GM19463 (cell line): ENCODE measurements around the gene NBEAL2.

Experiments
- ATAC-seq: cut with Tn5 transposase; IDR thresholded peaks from one replicate; pipeline ENCODE4 v1.9.1; 2021; ENCODE audit warnings: mild to moderate bottlenecking, moderate library complexity; ENCODE audit not compliant: unreplicated experiment

The NBEAL2 gene

DNA sequence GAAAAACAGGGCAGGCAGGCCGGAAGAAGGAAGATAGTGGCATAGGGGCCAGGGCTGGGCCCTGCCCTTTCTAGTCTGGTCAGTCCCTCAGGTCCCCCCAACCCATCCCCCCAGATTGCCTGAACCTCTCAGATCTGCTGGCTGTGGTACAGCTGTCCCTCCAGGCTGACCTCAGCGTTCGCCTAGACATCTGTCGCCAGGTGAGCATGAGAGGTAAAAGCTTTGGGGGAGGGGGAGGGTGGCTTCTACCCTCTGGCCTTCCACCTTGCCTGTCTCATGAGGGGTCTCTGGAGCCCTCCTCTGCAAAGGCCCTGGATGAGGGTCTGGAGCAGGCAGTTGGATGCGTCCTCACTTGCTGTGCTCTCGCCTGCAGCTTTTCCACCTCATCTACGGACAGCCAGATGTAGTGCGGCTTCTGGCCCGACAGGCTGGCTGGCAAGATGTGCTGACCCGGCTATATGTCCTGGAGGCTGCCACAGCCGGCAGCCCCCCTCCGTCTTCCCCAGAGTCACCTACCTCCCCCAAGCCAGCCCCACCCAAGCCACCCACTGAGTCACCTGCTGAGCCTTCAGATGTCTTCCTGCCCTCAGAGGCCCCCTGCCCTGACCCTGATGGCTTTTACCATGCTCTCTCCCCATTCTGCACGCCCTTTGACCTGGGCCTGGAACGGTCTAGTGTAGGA is 20.2 kb downstream of the NBEAL2 start:
- no peak for ATAC-seq

DNA sequence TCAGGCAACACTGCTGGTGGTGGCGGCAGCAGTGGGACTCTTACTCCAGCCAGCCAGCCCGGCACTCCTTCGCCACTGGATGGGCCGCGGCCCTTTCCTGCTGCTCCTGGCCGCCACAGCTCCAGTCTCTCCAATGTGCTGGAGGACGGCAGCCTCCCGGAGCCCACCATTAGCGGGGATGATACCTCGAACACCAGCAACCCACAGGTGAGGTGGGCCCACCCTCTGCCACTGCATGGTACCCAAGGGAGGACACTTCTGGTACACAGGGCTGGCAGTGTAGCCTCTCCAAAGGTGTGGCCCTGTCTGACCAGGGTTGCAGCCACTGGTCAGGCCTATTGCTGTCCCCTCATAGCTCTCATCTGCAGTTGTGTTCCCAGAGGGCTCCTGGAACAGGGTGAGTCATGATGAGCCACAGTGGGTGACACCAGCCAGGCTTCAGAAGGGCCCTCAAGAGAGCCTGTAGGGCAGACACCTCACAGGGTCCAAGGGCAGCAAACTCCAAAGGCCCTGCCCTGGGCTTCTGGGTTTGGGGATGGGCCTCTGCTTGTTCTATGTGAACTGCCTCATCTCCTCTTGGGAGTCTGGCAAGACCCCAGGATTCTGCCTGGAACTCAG is 20.8 kb downstream of the NBEAL2 start:
- no peak for ATAC-seq

DNA sequence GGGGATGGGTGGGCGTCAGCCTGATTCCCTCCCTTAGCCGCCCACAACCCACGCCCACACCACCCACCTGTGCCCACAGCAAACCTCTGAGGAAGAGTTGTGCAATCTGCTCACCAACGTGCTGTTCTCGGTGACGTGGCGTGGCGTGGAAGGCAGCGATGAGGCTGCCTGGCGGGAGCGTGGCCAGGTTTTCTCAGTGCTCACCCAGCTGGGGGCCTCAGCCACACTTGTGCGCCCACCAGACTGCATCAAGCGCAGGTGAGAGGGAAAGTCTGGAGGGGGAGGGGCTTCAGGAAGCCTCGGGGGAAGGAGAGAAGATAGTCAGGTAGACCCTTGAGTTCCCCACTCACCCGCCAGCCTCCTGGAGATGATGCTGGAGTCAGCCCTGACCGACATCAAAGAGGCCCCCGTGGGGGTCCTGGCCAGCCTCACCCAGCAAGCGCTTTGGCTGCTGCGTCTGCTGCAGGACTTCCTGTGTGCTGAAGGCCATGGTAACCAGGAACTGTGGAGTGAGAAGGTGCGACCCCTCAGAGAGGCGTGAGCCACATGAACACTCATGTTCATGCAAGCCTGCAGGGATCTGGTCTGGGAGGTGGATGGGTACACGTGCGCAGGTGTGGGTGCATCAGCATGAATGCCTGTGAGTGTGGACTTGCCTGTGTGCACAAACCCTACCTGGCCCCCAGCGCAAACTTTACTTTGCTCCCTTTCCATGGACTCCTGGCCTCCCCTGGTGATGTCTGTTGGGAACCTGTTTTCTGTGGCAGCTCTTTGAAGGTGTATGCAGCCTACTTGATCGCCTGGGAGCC is 21.7 kb downstream of the NBEAL2 start:
- no peak for ATAC-seq

DNA sequence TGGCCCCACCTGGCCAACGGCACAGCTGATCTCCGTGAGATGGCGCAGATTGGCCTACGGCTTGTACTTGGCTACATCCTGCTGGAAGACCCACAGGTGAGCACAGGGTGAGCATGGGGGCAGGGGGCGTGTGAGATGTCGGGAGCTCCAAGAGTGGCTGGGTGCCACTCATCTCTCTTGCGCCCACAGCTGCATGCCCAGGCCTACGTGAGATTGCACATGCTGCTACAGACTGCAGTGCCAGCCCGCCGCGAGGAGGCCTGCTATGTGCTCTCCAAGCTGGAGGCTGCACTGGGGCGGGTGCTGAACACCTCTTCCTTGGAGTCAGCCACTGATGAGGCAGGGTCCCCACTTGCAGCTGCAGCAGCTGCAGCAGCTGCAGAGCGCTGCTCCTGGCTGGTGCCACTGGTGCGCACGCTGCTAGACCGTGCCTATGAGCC is 22.3 kb downstream of the NBEAL2 start:
- no peak for ATAC-seq

DNA sequence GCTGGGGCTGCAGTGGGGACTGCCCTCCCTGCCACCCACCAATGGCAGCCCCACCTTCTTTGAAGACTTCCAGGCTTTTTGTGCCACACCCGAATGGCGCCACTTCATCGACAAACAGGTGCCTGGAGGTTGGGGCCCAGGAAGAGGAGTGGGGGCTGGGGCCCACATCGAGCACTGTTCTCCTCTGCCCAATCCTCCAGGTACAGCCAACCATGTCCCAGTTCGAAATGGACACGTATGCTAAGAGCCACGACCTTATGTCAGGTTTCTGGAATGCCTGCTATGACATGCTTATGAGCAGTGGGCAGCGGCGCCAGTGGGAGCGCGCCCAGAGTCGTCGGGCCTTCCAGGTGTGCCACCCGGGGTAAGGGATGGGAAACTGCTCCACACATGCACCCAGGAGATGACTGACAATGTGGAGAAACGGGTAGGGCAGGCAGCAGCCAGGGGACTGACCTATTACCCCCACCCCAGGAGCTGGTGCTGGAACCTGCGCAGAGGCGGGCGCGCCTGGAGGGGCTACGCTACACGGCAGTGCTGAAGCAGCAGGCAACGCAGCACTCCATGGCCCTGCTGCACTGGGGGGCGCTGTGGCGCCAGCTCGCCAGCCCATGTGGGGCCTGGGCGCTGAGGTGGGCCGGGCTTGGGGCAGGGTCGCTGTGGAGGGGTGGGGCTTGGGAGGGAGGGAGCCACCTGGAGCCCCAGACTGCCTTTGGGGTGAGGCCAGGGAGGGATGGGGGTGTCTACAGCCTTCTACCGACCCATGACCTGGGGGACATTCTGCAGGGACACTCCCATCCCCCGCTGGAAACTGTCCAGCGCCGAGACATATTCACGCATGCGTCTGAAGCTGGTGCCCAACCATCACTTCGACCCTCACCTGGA is 22.9 kb downstream of the NBEAL2 start:
- no peak for ATAC-seq

DNA sequence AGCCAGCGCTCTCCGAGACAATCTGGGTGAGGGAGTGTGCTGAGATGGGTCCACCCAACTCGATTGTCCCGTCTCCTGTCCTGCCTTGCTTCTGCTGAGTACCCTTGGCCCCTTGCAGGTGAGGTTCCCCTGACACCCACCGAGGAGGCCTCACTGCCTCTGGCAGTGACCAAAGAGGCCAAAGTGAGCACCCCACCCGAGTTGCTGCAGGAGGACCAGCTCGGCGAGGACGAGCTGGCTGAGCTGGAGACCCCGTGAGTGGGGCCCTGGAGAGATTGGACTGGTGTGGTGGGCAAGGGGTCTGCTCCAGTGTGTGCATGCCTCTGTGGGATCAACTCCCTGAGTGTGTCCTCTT is 23.6 kb downstream of the NBEAL2 start:
- ATAC-seq, result no peak

DNA sequence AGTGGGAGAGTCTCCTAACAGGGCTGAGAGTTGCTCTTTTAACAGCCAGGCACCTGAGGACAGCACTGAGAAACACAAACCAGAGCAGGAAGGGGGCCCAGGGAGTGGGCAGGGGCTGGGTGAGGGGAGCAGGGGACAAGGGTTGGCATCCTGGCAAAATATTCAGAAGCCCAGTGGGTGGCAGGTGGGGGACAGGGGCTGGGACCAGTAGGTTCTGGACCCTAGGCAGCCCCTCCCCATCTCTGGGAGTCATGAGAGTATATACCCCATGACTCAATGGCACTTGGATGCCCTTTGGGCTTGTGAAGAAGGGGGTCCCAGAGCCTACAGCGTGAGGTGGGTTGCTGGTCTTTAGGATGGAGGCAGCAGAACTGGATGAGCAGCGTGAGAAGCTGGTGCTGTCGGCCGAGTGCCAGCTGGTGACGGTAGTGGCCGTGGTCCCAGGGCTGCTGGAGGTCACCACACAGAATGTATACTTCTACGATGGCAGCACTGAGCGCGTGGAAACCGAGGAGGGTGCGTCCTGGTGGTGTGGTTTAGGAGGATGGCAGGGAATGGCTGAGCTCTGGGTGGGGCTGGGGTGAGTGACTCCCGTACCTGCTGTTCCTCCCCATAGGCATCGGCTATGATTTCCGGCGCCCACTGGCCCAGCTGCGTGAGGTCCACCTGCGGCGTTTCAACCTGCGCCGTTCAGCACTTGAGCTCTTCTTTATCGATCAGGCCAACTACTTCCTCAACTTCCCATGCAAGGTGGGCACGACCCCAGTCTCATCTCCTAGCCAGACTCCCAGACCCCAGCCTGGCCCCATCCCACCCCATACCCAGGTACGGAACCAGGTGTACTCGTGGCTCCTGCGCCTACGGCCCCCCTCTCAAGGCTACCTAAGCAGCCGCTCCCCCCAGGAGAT is 24.2 kb downstream of the NBEAL2 start:
- no peak for ATAC-seq

DNA sequence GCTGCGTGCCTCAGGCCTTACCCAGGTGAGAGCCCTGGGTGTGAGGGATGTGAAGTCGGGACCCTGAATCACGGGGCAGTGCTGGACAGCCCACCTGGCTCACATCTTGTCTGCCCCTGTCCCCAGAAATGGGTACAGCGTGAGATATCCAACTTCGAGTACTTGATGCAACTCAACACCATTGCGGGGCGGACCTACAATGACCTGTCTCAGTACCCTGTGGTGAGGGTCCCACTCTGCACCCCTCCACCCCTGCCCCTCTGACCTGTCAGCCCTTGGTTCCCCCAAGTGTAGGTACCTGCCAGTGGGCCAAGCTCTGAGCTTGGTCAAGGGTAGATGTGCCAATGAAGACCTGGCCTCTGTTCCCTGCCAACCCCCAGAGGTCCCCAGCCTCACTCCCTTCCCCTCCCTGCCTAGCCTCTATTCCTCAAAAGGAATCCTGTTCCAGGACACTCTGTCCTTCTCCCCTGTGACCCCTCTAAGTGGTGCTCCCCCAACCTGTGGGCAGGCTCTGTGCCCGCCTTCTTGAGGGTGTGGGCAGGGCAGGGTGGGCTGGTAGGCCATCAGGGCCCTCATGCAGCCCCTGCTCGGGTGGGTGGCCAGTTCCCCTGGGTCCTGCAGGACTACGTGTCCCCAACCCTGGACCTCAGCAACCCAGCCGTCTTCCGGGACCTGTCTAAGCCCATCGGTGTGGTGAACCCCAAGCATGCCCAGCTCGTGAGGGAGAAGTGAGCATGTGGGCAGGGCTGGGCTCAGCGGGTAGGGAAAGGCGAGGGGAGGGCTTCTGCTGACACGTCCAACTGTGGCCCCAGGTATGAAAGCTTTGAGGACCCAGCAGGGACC is 25.1 kb downstream of the NBEAL2 start:
- ATAC-seq, result no peak

DNA sequence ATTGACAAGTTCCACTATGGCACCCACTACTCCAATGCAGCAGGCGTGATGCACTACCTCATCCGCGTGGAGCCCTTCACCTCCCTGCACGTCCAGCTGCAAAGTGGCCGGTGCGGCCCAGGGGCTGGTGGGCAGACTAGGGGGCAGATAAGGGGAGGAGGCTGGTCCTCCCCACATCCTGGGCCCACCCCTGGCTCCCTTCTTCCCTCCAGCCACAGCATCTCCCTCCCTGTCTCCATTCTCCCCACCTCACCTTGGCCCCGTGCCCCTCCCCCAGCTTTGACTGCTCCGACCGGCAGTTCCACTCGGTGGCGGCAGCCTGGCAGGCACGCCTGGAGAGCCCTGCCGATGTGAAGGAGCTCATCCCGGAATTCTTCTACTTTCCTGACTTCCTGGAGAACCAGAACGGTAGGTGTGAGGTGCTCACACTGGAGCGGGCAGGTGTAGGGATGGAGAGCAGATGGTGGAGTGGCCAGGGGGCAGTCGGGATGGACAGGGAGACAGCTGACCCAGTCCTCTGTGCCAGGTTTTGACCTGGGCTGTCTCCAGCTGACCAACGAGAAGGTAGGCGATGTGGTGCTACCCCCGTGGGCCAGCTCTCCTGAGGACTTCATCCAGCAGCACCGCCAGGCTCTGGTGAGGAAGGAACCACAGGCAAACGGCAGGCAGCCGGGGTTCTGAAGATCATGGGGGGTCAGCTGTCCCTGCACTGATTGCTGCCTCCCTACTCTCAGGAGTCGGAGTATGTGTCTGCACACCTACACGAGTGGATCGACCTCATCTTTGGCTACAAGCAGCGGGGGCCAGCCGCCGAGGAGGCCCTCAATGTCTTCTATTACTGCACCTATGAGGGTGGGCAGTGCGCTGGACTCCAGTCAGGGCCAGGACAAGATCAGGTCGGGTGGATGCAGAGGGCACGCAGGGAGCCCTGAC is 26.0 kb downstream of the NBEAL2 start:
- ATAC-seq, result no peak

DNA sequence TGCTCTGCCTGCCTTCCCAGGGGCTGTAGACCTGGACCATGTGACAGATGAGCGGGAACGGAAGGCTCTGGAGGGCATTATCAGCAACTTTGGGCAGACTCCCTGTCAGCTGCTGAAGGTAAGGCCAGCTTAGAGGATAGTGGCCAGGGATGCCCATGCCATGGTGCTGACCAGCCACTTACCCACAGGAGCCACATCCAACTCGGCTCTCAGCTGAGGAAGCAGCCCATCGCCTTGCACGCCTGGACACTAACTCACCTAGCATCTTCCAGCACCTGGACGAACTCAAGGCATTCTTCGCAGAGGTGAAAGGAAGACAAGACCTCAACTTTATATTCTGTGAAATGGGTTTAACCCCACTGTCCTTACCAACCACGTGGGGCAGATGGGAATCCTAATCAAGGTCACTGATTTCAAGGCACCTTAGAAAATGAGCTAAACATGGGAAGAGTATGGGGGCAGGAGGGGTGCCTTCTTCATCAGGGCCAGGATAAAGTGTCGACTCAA is 26.7 kb downstream of the NBEAL2 start:
- no peak for ATAC-seq

DNA sequence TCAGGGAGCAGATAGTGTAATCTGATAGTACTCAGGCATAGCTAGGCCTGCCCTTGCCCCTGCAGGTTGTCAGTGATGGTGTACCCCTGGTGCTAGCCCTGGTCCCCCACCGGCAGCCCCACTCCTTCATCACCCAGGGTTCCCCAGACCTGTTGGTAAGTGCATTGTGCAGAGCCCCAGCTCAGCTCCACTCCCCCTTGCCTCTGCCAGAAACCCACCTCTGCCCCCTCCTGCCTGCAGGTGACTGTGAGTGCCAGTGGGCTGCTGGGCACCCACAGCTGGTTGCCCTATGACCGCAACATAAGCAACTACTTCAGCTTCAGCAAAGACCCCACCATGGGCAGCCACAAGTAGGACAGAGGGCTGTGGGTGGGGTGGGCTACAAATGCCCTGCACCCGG is 27.5 kb downstream of the NBEAL2 start:
- ATAC-seq, result no peak

DNA sequence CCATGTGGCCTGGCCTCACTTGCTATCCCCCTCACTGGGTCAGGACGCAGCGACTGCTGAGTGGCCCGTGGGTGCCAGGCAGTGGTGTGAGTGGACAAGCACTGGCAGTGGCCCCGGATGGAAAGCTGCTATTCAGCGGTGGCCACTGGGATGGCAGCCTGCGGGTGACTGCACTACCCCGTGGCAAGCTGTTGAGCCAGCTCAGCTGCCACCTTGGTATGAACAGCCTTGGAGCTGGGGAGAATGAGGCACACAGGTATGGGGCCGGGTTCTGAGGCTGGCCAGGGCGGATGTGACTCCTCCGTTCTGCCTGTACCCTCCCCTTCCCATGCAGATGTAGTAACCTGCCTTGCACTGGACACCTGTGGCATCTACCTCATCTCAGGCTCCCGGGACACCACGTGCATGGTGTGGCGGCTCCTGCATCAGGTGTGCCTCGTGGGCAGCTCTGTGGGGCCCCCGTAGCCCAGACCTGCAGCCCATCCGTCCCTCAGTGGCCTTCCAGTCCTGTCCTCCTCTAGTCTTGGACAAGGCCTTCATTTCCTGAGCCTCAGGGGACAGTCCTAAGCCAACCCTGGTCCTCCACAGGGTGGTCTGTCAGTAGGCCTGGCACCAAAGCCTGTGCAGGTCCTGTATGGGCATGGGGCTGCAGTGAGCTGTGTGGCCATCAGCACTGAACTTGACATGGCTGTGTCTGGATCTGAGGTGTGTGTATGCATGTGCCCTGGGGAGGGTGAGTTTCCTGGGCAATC is 28.2 kb downstream of the NBEAL2 start:
- no peak for ATAC-seq

DNA sequence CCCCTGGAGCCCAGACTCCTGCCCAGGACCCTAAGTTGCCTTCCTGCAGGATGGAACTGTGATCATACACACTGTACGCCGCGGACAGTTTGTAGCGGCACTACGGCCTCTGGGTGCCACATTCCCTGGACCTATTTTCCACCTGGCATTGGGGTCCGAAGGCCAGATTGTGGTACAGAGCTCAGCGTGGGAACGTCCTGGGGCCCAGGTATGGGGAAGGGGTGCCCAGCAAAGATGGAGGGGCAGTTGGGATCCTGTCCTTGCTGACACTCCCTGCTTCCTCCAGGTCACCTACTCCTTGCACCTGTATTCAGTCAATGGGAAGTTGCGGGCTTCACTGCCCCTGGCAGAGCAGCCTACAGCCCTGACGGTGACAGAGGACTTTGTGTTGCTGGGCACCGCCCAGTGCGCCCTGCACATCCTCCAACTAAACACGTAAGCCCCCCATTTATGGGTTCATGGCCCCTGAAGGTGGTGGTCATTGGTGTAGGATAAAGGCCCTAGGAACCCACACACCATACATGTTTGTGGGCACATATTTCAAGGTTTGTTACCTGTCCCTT is 28.8 kb downstream of the NBEAL2 start:
- ATAC-seq, result no peak

DNA sequence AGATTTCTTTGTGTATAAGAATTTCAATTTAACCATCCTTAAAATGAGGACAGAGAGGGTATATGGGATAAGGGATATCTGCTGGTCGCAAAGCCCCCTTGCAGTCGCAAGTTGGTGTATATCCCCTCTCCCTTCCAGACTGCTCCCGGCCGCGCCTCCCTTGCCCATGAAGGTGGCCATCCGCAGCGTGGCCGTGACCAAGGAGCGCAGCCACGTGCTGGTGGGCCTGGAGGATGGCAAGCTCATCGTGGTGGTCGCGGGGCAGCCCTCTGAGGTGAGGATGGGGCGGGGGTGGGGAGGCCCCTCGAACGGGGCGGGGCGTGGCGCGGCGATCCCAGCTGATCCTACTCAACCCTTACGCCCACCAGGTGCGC is 29.4 kb downstream of the NBEAL2 start:
- no peak for ATAC-seq

DNA sequence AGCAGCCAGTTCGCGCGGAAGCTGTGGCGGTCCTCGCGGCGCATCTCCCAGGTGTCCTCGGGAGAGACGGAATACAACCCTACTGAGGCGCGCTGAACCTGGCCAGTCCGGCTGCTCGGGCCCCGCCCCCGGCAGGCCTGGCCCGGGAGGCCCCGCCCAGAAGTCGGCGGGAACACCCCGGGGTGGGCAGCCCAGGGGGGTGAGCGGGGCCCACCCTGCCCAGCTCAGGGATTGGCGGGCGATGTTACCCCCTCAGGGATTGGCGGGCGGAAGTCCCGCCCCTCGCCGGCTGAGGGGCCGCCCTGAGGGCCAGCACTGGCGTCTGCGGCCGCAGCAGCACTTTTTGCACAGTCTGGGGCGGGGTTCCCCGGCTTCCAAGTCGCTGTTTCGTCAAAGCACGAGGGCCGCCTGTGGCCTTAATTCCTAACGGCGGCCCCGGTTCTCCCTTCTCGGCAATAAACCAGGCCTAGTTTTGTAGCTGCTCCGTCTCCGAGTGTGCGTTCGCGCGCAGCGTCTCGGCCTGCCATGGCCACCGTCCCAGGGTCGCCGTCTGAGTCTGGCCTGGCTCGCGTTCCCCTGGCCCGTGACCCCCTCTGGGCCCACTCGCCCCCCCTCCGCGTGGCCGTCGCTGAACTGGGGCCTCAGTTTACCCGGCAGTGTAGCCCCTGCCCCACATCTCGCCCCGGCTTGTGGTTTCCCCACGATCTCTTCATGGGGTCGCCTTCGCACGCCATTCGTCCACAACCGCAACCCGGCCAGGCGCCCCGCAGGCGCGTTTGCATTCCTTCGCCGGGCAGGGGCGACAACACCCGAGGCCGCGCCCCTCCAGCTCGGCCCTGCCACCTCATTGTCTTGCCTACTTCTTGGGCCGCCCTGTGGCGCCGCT is 30.0 kb downstream of the NBEAL2 start:
- ATAC-seq, result peak; percentile 92

DNA sequence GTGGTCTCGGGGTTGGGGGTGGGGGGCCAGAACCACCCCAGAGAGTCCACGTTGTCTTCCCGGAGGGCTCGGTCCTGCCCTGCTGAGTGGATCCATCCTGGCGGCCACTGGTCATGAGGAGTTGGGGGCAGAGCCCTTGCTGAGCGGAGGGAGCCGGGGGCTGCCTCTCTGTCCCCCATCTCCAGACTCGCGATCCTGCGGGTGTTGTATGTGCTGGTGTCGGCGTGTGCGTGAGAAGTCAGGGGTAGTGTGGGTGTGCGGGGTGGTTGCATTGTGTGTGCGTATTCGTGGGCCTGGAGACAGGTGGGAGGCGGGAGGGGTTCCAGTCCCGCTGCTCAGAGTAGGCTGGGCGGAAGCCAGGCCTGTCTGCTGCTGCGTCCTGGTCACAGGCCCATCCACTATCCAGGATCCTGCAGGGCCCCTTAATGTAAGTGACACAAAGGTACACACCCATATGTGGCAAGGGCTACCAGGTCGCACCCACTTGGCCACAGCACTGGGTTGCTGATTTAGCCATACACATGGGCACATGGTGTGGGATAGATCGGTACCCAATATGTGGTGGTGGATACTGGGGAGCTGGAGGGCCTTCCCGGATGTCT is 30.7 kb downstream of the NBEAL2 start:
- ATAC-seq, result no peak
